OCI-LY1 (cell line): ENCODE results near the gene TRABD2B.

ENCODE experiments used
- H2AFZ ChIP-seq: fragments of 200-600 bp; sonication (generic), shearing (Covaris generic); 2 replicates; pipeline ENCODE4 v1.6.0; 2014; ENCODE audit warnings: antibody characterized with exemption, mild to moderate bottlenecking, low read length
- H3F3A ChIP-seq: fragments of 200-600 bp; sonication (generic), shearing (Covaris generic); 2 replicates; pipeline ENCODE4 v1.6.0; 2014; ENCODE audit warnings: mild to moderate bottlenecking, antibody characterized with exemption, low read length, moderate library complexity; ENCODE audit not compliant: insufficient read depth
- H3K27ac ChIP-seq: fragments of 200-600 bp; sonication (generic); 2 replicates; pipeline ENCODE4 v1.5.1; 2014; ENCODE audit warnings: low read length, mixed run types, mild to moderate bottlenecking, low read depth; ENCODE audit not compliant: poor library complexity, severe bottlenecking
- H3K27me3 ChIP-seq: fragments of 200-600 bp; sonication (generic); 2 replicates; pipeline ENCODE4 v1.6.0; 2014; ENCODE audit warnings: antibody characterized with exemption, mild to moderate bottlenecking, low read length, moderate library complexity; ENCODE audit not compliant: insufficient read depth
- H3K36me3 ChIP-seq: fragments of 200-600 bp; sonication (generic); 2 replicates; pipeline ENCODE4 v1.6.1; 2014; ENCODE audit warnings: mild to moderate bottlenecking, antibody characterized with exemption, low read length, moderate library complexity, mixed read lengths; ENCODE audit not compliant: insufficient read depth
- H3K4me1 ChIP-seq: fragments of 200-600 bp; sonication (generic); 2 replicates; pipeline ENCODE4 v1.5.1; 2014; ENCODE audit warnings: mild to moderate bottlenecking, low read length, moderate library complexity; ENCODE audit not compliant: insufficient read depth, severe bottlenecking
- H3K4me2 ChIP-seq: fragments of 200-600 bp; sonication (generic), shearing (Covaris generic); 2 replicates; pipeline ENCODE4 v1.6.1; 2014; ENCODE audit warnings: low read length
- H3K4me3 ChIP-seq: fragments of 200-600 bp; sonication (generic); 2 replicates; pipeline ENCODE4 v1.5.1; 2014; ENCODE audit warnings: low read length, low read depth, mild to moderate bottlenecking, mixed read lengths; ENCODE audit not compliant: poor library complexity, severe bottlenecking
- H3K79me2 ChIP-seq: fragments of 200-600 bp; shearing (Covaris generic); 2 replicates; pipeline ENCODE4 v1.6.1; 2016; ENCODE audit warnings: mixed run types, low read length, mixed read lengths; ENCODE audit not compliant: insufficient read depth
- H3K9ac ChIP-seq: fragments of 200-600 bp; sonication (generic), shearing (Covaris generic); 2 replicates; pipeline ENCODE4 v1.6.1; 2014; ENCODE audit warnings: mild to moderate bottlenecking, low read length, mixed read lengths
- H3K9me2 ChIP-seq: fragments of 200-600 bp; sonication (generic), shearing (Covaris generic); 2 replicates; pipeline ENCODE4 v1.6.1; 2014; ENCODE audit warnings: low read depth, mild to moderate bottlenecking, low read length, mixed read lengths
- H3K9me3 ChIP-seq: fragments of 200-600 bp; shearing (Covaris generic); 2 replicates; pipeline ENCODE4 v1.6.1; 2014; ENCODE audit warnings: low read length, mixed read lengths
- H4K20me1 ChIP-seq: fragments of 200-600 bp; sonication (generic), shearing (Covaris generic); 2 replicates; pipeline ENCODE4 v1.6.0; 2016; ENCODE audit warnings: mild to moderate bottlenecking, low read length; ENCODE audit not compliant: insufficient read depth
- EZH2 ChIP-seq: fragments of 200-600 bp; sonication (generic), shearing (Covaris generic); IDR thresholded peaks from 2 replicates; pipeline ENCODE4 v1.8.0; 2017; ENCODE audit warnings: borderline replicate concordance, mixed run types, mild to moderate bottlenecking, antibody characterized with exemption, low read length, moderate library complexity, mixed read lengths
- TF ChIP-seq, protein P1 (sequence below): fragments of 200-600 bp; sonication (generic), shearing (Covaris generic); IDR thresholded peaks from 2 replicates; pipeline ENCODE4 v1.5.1; 2017; ENCODE audit warnings: mild to moderate bottlenecking, antibody characterized with exemption, low read length, moderate library complexity, mixed read lengths

TRABD2B gene

DNA sequence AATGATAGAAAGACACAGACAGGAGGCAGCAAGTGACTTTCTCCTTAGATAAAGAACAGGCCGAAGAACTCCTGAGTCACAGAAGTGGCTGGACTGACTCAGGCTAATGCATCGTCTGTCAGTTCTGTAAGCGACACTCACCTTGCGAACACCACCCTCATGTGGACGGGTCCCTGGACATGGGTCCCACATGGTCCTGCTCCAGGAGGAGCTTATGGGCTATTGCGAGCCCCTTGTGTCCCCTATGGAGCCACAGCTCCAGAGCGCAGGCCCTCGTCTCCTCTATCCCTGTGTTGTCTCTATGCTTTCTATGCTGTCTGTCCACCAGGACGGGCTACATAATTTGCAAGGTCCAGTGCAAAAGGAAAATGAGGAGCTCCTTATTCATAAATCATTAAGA lies 85.8 kb downstream of the TRABD2B start:
- TF ChIP-seq, protein P1, sequence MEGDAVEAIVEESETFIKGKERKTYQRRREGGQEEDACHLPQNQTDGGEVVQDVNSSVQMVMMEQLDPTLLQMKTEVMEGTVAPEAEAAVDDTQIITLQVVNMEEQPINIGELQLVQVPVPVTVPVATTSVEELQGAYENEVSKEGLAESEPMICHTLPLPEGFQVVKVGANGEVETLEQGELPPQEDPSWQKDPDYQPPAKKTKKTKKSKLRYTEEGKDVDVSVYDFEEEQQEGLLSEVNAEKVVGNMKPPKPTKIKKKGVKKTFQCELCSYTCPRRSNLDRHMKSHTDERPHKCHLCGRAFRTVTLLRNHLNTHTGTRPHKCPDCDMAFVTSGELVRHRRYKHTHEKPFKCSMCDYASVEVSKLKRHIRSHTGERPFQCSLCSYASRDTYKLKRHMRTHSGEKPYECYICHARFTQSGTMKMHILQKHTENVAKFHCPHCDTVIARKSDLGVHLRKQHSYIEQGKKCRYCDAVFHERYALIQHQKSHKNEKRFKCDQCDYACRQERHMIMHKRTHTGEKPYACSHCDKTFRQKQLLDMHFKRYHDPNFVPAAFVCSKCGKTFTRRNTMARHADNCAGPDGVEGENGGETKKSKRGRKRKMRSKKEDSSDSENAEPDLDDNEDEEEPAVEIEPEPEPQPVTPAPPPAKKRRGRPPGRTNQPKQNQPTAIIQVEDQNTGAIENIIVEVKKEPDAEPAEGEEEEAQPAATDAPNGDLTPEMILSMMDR = no peak
- no peak for TF ChIP-seq EZH2
- Histone ChIP-seq H3K9me3 (no peaks in the 10 kb centered on the region), H3K27ac (no peak overlapping the region), H3K9ac (no peak overlapping the region), H3K4me3 (no peak overlapping the region), H4K20me1 (no peaks in the 10 kb centered on the region), H2AFZ (no peak overlapping the region), H3K9me2 (no peaks in the 10 kb centered on the region), H3K36me3 (no peaks in the 10 kb centered on the region), H3K4me2 (no peak overlapping the region), H3K79me2 (no peaks in the 10 kb centered on the region), H3K27me3 (no peaks in the 10 kb centered on the region), H3F3A (no peaks in the 10 kb centered on the region), H3K4me1 (no peaks in the 10 kb centered on the region)

DNA sequence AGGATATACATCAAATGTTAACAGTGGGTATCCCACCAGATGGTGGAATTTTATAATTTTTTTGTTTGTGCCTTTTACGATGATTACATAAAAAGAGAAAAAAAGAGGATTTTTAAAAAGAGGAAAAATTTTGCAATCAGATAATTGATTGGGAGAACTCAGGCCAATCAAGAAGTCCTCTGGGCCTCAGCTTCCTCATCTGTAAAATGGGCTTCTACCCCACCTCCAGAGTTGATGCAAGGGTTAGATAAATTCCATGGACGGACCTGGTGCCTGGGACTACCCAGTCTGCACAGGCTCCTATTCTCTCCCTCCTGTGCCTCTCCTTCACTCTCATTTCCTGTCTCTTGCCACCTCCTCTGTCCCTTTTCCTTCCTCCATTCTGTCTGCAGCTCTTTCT lies 88.9 kb downstream of the TRABD2B start:
- H3K4me3 ChIP-seq = no peak overlapping the region
- no peak overlapping the region for H3K27ac ChIP-seq
- H3K9ac ChIP-seq = no peak overlapping the region
- H3K9me2 ChIP-seq = no peaks in the 10 kb centered on the region
- no peak for TF ChIP-seq EZH2
- TF ChIP-seq, protein P1 = no peak
- no peak overlapping the region for H3K4me2 ChIP-seq
- no peaks in the 10 kb centered on the region for H3K9me3 ChIP-seq
- H3K79me2 ChIP-seq = no peaks in the 10 kb centered on the region
- no peaks in the 10 kb centered on the region for H3K4me1 ChIP-seq
- H3K27me3 ChIP-seq = no peaks in the 10 kb centered on the region
- H2AFZ ChIP-seq = no peak overlapping the region
- H3K36me3 ChIP-seq = no peaks in the 10 kb centered on the region
- no peaks in the 10 kb centered on the region for H3F3A ChIP-seq
- H4K20me1 ChIP-seq = no peaks in the 10 kb centered on the region

DNA sequence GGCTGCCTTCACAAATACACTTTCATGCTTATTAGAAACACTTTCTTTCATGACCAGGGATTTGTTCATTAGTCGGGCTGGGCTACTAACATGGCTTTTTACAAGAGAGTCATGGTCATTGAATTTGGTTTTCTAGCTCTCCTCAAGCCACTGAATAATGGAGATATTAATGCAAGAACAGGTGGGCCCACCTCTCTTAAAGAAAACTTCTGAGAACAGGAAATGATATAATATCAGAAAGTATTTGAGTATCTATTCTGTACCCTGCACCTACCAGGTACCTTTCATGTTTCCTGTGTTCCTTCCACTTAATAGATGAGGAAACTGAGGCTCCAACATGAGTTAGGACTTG lies 90.0 kb downstream of the TRABD2B start:
- Histone ChIP-seq H2AFZ (no peak overlapping the region), H3K4me2 (no peak overlapping the region), H3K27me3 (no peaks in the 10 kb centered on the region), H3K27ac (no peak overlapping the region), H3F3A (no peaks in the 10 kb centered on the region), H4K20me1 (no peaks in the 10 kb centered on the region), H3K9me3 (no peaks in the 10 kb centered on the region), H3K36me3 (no peaks in the 10 kb centered on the region), H3K9ac (no peak overlapping the region), H3K79me2 (no peaks in the 10 kb centered on the region), H3K4me1 (no peaks in the 10 kb centered on the region), H3K9me2 (no peaks in the 10 kb centered on the region), H3K4me3 (no peak overlapping the region)
- TF ChIP-seq, protein P1 = no peak
- TF ChIP-seq EZH2 = no peak
